MCF 10A (cell line): Measurements from ENCODE around the gene ITGB4. TPM values are rescaled to one million over a fixed set of nuclear protein-coding genes. Genes with fewer than 3 reads are reported as not detected.

Source experiments
- BruUV-seq: library from RNA; stranded (reverse); fragments of 400-500 nt; replicated peaks from 2 replicates; lab custom pipeline; 2021; lab: Mats Ljungman, UMichigan
- CTCF ChIA-PET: fragments of 300-600 bp; sonication (Branson Sonifier 250); formaldehyde crosslinking; extraction: SDS; loops from one replicate; lab custom pipeline; 2021; ENCODE audit warnings: antibody characterized with exemption, inconsistent platforms; lab: Yijun Ruan, JAX
- POLR2A ChIA-PET: fragments of 300-600, 350-650 bp; sonication (Branson Sonifier 250); formaldehyde crosslinking; extraction: SDS; loops from one replicate; lab custom pipeline; 2020; ENCODE audit warnings: antibody characterized with exemption, inconsistent platforms; lab: Yijun Ruan, JAX
- DNase-seq: peaks from one replicate; pipeline ENCODE4 v3.0.0-alpha.2; 2018; ENCODE audit not compliant: unreplicated experiment
- H3K27ac Mint-ChIP-seq: one replicate; pipeline ENCODE4 v1.8.0; 2022; ENCODE audit warnings: mild to moderate bottlenecking, low read depth, mixed read lengths; ENCODE audit not compliant: unreplicated experiment
- H3K27me3 Mint-ChIP-seq: one replicate; pipeline ENCODE4 v1.8.0; 2022; ENCODE audit warnings: mixed read lengths; ENCODE audit not compliant: insufficient read depth, unreplicated experiment
- H3K36me3 Mint-ChIP-seq: one replicate; pipeline ENCODE4 v1.8.0; 2022; ENCODE audit warnings: mild to moderate bottlenecking, moderate library complexity, mixed read lengths; ENCODE audit not compliant: insufficient read depth, unreplicated experiment
- H3K4me1 Mint-ChIP-seq: one replicate; pipeline ENCODE4 v1.8.0; 2022; ENCODE audit warnings: mixed read lengths; ENCODE audit not compliant: insufficient read depth, unreplicated experiment
- H3K4me3 Mint-ChIP-seq: one replicate; pipeline ENCODE4 v1.8.0; 2022; ENCODE audit warnings: mild to moderate bottlenecking, moderate library complexity, mixed read lengths; ENCODE audit not compliant: unreplicated experiment
- H3K9me3 Mint-ChIP-seq: one replicate; pipeline ENCODE4 v1.8.0; 2022; ENCODE audit warnings: mixed read lengths; ENCODE audit not compliant: unreplicated experiment
- CTCF ChIP-seq: fragments of 200-600 bp; IDR thresholded peaks from one replicate; pipeline ENCODE4 v1.8.0; 2022; ENCODE audit warnings: antibody characterized with exemption, mild to moderate bottlenecking; ENCODE audit not compliant: unreplicated experiment
- intact Hi-C: fragments of 100-400 bp; cut with micrococcal nuclease; formaldehyde crosslinking; loops from 2 replicates; pipeline ENCODE4 v1.14.1; 2022
- total RNA-seq: library from RNA; stranded (reverse); gene quantifications from 2 replicates; pipeline ENCODE4 v1.2.3, GENCODE V29; 2022

The ITGB4 gene
- total RNA-seq, 1 experiment from 2014 or later: 1,054 TPM

- no peaks in the 10 kb centered on the region for H3K9me3 Mint-ChIP-seq
- H3K27me3 Mint-ChIP-seq: no peaks in the 10 kb centered on the region
- no peak for DNase-seq
- BruUV-seq: no TSS peak
- TF ChIP-seq CTCF: no peak
- no peak overlapping the region for H3K4me3 Mint-ChIP-seq
- no peak overlapping the region for H3K27ac Mint-ChIP-seq
- no peaks in the 10 kb centered on the region for H3K4me1 Mint-ChIP-seq
- H3K36me3 Mint-ChIP-seq: peaks cover 30% of the 10 kb centered on the region
- ChIA-PET CTCF (interaction anchor here (0.6 to 1.4 kb wide), 3 partner anchors 10 to 646 kb away, joined by 3 read pairs; no protein-coding TSS in a partner anchor), POLR2A (interaction anchor here (0.9 to 3.2 kb wide), 8 partner anchors 9 to 119 kb away, joined by 3 to 25 read pairs (median 4); partner anchors contain the start of genes GALK1 and WBP2)
- intact Hi-C loops: no loop called here
Observed at GRCh38 chr17:75795820-75796607, 74.8 kb downstream of the ITGB4 start.

GRCh38 chr17:75799402-75799801 is 78.1 kb downstream of the ITGB4 start:
- POLR2A ChIA-PET: interaction anchor here (1.3 kb wide), 1 partner anchor 19 kb away, joined by 3 read pairs; no protein-coding TSS in a partner anchor

GRCh38 chr17:75803883-75804282 is 82.6 kb downstream of the ITGB4 start:
- no peaks in the 10 kb centered on the region for H3K27me3 Mint-ChIP-seq
- no peak for DNase-seq
- H3K9me3 Mint-ChIP-seq: no peaks in the 10 kb centered on the region
- POLR2A ChIA-PET: interaction anchor here (0.7 to 2.0 kb wide), 4 partner anchors 13 to 751 kb away, joined by 3 to 5 read pairs (median 4); partner anchors contain the start of gene WBP2
- BruUV-seq: no TSS peak
- intact Hi-C loops: no loop called here
- no peak for TF ChIP-seq CTCF
- H3K4me3 Mint-ChIP-seq: no peak overlapping the region
- peaks cover 23% of the 10 kb centered on the region for H3K36me3 Mint-ChIP-seq
- peaks cover 11% of the 10 kb centered on the region for H3K4me1 Mint-ChIP-seq
- no peak overlapping the region for H3K27ac Mint-ChIP-seq
- CTCF ChIA-PET: interaction anchor here (0.6 to 1.9 kb wide), 3 partner anchors 12 to 476 kb away, joined by 3 to 6 read pairs (median 3); no protein-coding TSS in a partner anchor

More at GRCh38 chr17:75799402-75799801, 78.1 kb downstream of the ITGB4 start:
- CTCF ChIA-PET: interaction anchor here (1.1 to 1.2 kb wide), 2 partner anchors 12 to 26 kb away, joined by 3 to 4 read pairs; no protein-coding TSS in a partner anchor
- Mint-ChIP-seq H3K36me3 (peaks cover 45% of the 10 kb centered on the region), H3K4me1 (no peaks in the 10 kb centered on the region), H3K9me3 (no peaks in the 10 kb centered on the region), H3K27ac (no peak overlapping the region), H3K27me3 (no peaks in the 10 kb centered on the region), H3K4me3 (no peak overlapping the region)
- BruUV-seq: no TSS peak
- no peak for DNase-seq
- intact Hi-C loops: no loop called here
- TF ChIP-seq CTCF: no peak
